ENCODE measurements around the gene DCLK3.

Gene DCLK3

GRCh38 chr3:36764704-36765038, 318 bp upstream of the DCLK3 start:
- DNase-seq (ENCODE audit: low read depth in 3 of 3): no peak

- no peak for DNase-seq (ENCODE audit: low read depth in 3 of 3)
Observed at GRCh38 chr3:36762918-36763849, 1.2 kb downstream of the DCLK3 start.

GRCh38 chr3:36761779-36762178, 2.6 kb downstream of the DCLK3 start:
- DNase-seq (ENCODE audit: low read depth in 3 of 3): no peak

GRCh38 chr3:36756269-36756668, 8.1 kb downstream of the DCLK3 start:
- no peak for DNase-seq (ENCODE audit: low read depth in 3 of 3)

DNA sequence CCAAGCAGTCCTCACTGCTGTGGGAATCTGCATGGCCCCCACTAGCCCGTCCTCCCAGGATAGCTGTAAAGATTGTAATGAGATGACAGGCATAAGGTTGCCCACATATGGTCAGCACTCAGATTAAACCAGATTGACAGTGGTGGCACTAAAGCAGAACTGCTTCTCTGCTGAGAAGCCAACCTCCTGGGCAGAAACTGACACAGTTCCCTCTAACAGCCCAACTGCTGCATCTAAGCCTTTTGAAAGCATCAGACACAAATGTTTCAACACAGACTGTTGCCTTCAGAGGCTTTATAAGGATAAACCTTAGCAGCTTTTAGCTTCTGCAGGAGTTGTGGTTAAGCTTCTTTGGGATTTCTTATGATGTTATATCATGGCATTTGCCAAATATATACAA, 13.0 kb downstream of the DCLK3 start:
- DNase-seq (ENCODE audit: low read depth in 3 of 3): no peak

GRCh38 chr3:36750737-36751136, 13.6 kb downstream of the DCLK3 start:
- DNase-seq (ENCODE audit: low read depth in 3 of 3): no peak

DNA sequence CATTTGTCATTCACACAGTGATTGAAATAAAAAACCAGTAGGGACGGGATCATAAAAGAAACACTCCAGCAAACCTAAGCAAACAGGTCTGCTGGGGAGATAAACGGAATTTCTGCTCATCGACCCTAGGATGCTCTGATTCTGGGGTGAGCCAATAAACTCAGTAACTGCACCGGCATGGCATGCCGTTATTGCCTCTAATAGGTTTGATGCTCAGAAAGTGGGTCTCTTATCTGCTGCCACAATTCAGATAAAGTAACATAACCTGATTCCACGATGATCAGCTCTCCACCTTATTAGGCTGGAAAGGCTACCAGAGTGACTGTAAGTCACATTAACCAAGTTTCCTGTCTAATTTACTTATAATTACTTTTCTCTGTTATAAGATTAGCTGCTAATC, 19.6 kb downstream of the DCLK3 start:
- DNase-seq (ENCODE audit: low read depth in 3 of 3): no peak

DNA sequence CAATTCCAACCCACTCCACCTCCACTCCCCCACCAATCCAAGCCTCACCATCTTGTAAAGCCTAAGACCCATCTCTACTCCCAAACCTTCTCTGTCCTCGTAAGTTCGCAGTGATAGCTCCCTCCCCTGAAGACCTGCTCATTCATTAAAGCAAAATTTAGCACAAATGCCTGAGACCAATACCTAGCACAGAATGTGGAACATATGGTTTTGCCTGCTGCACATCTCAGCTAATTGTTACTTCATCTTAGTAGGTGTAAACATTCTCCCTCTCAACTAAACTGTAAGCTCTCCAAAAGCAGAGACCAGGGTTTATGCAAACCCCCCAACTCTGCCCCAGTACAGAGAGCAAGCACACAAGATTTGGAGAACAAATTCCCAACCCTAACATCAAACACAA, 20.5 kb downstream of the DCLK3 start:
- no peak for DNase-seq (ENCODE audit: low read depth in 3 of 3)

DNA sequence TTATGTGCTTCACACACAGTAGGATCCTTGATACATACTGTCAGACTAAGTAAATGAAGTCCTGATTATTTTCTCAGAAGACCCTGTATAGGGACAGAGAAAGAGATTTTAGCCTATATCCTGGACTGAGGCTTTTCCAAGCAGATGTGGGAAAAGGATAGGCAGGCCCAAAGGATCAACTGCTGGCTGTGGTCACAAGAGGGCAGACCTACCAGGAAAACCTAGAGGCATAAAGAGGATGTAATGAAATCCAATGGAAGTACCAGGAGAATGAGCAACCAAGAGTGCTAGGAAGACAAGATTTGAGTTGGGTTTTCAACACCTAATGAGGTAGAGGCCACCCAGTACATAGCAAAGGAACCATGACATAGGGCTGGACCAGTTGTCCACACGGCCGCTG, 23.1 kb downstream of the DCLK3 start:
- no peak for DNase-seq (ENCODE audit: low read depth in 3 of 3)

DNA sequence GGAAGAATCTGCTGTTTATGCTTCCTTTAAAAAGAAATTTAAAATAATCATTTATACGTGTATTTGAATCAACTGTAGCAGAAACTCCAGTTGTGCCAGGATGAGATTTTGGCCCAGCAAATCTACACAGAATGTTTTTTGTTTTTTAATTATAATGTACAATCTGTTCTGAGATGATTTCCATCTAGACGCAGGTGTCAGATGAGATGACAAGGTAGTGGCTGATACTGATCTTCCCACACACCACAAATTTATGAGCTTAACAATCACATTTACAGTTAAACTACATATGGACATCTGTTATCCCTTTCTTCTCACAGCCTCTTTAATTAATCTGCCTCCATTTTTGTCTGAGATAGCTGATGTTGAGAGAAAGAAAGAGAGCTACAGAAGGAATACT, 23.6 kb downstream of the DCLK3 start:
- DNase-seq (ENCODE audit: low read depth in 3 of 3): no peak

- DNase-seq (ENCODE audit: low read depth in 3 of 3): no peak
Observed at GRCh38 chr3:36738702-36739101, 25.7 kb downstream of the DCLK3 start.

DNA sequence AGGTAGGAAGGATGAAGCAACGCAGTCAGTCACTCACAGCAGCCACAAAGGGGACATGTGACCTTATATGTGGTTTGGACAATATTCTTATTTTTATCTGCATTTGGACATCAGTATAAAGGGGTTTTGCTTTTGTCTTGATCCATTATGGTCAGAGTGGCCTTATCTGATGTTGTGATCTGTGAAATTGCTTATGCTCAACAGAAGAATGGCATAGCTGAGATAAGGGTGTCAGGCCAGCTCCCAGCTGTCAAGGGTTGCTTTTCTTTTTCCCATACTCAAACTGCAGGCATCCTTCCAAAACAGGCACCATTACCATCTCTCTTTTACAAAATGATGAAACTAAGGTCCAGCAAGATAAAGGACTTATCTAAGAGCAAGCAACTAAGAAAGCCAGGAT, 28.1 kb downstream of the DCLK3 start:
- DNase-seq (ENCODE audit: low read depth in 3 of 3): no peak

DNA sequence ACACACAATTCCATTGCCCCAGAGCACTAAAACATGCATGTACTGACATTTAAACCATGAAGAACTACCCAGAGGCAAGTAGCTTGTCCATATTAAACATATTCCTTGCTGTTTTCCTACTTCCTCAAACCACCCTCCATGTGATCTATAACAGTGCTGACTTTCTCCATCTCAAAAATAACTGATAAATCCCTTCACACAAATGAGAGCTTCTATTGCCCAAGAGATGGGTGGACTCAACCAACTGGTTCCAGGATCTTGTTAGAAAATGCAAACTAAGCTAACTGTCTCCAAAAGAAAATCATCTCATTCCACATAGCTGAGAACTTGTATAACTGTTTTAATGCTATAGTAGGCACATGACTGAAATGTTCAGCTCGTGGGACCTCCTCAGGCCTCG, 29.6 kb downstream of the DCLK3 start:
- no peak for DNase-seq (ENCODE audit: low read depth in 3 of 3)

- DNase-seq (ENCODE audit: low read depth in 3 of 3): no peak
Observed at GRCh38 chr3:36733723-36734122, 30.6 kb downstream of the DCLK3 start.

DNA sequence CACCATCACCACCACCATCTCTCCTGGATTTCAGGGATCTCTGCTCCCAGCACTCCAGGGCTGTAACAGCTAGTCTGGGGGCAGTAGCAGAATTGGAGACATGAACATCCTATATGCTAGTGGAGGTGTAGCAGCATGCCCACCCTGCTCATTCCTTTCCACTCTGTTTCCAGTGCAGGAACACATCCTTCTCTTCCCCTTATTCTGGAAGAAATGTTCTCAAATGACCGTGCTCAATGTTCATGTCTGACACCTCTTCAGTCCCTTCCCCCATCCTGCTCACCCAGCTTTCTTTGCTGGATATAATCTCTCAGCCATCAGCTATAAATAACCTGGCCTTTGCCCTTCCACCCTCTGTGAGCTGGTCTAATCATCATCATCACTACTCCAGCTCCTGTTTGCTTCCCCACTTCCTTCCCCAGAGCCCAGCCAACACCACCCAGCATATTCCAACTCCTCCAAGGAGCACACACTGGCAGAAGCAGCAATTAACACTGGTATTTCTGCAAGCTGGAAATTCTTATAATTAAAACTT, 31.1 kb downstream of the DCLK3 start:
- DNase-seq (ENCODE audit: low read depth in 3 of 3): no peak

DNA sequence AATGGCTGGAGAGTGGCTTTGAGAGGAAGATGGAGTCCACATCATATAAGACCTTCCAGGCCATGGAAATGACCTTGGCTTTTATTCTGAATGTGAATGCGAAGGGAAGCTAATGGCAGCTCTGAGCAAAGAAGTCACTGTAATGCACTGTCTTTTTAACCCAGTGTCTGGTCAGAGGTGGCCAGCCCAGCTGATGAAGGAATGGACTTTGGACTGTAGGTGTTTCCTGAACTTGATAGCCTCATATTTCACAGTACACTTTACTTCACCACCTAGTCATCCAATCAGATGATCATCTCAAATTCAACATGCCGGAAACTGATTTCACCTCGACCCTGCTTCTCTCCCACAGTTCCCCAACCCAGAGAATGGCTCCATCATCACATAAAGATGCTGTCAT, 33.4 kb downstream of the DCLK3 start:
- no peak for DNase-seq (ENCODE audit: low read depth in 3 of 3)

DNA sequence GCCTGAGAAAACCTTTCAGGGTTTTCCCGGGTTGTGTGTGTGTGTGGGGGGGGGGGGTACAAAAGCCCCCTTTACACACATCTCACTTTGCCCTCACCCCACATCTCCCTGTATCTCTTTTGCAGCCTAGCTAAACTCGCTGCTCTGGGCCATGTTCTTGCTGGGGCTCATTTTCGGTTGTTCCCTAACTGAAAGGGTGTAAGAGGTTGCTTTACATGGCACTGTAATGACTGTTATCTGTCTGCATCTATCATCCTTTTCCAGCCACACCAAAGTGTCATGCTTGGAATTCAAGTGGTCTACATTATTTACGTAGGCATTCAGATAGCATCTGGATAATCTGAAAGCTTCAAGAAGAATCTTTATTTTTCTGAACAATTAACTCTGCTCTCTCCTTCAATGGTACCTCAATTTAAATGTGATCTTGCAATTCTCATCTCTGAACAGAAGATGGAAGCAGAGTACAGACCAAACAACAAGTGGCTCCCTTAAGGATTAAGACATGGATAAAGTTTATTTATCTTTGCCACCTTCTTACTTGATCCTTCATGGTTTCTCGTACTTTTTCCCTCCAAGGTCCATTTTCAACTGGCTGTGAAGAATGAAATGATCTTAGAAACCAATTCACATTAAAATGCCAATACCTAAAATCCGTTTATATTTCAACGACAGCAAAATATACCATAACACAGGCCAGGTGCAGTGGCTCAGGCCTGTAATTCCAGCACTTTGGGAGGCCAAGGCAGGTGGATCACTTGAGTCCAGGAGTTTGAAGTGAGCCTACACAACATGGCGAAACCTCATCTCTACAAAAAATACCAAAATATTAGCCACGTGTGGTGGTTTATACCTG, 34.9 kb downstream of the DCLK3 start:
- DNase-seq (ENCODE audit: low read depth in 3 of 3): no peak

DNA sequence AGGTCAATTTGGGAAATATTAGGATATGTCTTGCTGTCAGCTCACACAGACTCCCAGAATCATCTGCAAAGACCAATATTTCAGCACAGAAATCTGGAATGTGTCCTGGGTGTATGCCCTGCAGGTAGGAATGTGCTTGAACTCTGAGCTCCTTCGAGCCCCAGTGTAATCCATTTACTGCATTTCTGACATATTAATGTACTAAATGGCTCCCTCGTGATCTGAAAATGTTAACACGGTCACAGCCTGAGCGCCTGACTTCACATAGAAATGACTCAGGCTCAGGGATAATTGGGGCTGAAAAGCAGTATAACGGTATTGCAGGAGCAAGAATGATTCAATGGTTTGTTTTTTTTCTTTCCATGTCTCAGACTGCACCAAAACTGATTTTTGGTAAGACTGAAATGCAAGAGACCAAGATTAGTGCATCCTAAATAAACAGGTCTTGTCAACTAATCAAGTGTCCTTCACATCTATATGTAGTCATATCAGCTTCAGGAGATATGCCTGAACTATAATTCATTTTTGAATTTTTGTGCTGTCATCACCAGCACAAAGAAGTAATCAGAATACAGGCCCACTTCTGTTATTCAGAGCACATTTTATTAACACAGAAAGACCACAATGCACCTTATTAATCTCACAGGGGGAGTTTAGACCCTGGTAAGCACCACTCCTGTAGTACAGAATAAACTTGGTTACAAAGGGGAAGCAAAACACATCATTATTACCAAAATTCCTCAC, 49.8 kb downstream of the DCLK3 start:
- DNase-seq (ENCODE audit: low read depth in 3 of 3): no peak

DNA sequence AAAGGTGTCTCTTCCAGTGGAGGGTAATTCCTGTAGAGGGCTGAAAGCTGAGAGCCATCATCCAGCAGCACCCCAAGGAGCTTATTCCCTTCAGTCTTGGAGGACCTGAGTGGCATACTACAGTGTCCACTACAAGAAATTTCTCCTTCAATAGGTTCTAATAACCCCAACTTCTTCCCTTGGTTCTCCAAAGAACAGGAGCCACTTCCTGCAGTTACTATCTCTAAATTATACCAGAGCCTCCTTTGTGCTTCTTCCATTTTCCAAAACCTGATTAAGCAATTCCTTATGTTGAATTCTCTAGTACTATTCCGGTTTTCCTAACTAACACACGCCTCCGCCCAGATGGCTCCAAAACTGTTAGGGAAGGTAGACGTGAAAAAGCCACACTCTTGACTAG, 50.4 kb downstream of the DCLK3 start:
- no peak for DNase-seq (ENCODE audit: low read depth in 3 of 3)

GRCh38 chr3:36710606-36711005, 53.7 kb downstream of the DCLK3 start:
- no peak for DNase-seq (ENCODE audit: low read depth in 3 of 3)

DNA sequence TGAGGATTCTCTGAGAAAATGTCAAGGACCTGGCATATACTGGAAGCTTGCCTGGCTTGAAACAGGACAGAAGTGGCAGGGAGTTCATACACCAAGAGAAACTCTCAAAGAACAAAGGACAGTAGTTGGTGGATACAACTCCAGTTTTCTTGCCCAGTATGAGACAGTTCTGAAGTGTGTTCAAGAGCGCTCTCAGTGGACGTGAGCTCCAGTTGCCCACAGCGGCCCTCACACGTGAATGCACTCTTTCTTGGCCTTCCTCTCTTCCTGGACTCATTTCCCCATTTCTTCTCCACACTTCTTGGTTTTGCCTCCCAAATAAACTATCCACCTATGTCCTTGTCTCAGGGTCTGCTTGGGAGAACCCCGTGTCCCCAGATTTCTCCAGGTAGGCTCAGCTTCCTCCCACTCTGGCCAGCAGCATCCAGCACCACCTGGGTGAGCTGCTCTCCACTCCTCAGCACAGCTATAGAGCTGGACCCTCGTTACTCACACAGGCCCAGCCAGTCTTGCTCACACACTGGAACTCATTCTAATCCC, 54.5 kb downstream of the DCLK3 start:
- no peak for DNase-seq (ENCODE audit: low read depth in 3 of 3)

- no peak for DNase-seq (ENCODE audit: low read depth in 3 of 3)
Observed at GRCh38 chr3:36709281-36709680, 55.1 kb downstream of the DCLK3 start.
